Inferior parietal cortex (tissue), 1 donor: ENCODE measurements around the gene HMG20A.

Experiments
- DNase-seq: peaks from one replicate; pipeline ENCODE4 v3.0.0-alpha.2; 2016; ENCODE audit errors: extremely low spot score

Gene HMG20A

DNA sequence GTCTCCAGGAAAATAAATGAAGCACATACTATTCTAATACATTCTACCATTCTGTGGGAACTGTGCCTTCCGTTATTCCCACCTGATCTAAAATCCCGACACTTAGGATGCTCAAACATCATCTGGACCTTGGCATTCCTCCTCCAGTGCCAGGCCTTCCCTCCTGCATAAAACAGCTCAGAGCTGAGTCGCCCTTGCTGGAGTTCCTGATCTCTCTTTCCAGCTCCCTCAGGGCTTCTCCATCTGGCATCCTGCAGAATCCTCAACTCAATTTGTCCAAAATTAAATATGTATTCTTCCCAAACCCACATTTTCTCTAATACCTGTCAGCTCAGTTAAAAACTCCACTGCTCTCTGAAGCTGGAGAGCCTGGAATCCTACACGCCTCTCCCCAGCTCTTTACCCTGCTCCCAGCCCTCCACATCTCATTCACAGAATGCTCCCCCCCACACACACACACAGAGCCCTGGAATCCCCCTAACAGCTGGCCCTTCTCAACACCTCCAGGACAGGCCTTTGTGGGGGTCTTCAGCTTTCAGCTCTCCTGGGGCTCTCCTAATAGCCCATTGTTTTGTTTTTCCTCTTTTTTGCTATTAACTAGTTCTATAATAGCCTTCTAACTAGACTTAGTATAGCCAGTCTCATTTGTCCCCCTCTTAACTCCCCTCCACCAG lies 78.5 kb downstream of the HMG20A start:
- DNase-seq = no peak

DNA sequence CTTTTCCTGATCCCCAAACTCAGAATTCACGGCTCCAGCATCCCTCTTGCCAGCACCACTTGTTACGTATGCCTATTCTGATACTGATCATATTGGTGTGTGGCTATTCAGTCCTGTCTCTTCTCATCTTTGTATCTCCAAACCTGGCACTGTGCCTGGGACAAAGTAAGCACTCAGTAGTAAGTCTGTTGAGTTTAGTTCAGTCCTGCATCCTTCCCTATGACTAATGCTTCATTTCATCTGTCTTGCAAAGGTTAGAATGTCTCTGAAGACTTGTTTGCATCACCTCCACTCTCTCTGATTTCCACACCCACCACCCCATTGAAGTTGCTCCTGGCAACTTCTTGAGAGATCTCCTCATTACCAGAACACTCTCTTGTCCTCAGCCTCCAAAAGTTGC lies 80.3 kb downstream of the HMG20A start:
- DNase-seq = no peak

DNA sequence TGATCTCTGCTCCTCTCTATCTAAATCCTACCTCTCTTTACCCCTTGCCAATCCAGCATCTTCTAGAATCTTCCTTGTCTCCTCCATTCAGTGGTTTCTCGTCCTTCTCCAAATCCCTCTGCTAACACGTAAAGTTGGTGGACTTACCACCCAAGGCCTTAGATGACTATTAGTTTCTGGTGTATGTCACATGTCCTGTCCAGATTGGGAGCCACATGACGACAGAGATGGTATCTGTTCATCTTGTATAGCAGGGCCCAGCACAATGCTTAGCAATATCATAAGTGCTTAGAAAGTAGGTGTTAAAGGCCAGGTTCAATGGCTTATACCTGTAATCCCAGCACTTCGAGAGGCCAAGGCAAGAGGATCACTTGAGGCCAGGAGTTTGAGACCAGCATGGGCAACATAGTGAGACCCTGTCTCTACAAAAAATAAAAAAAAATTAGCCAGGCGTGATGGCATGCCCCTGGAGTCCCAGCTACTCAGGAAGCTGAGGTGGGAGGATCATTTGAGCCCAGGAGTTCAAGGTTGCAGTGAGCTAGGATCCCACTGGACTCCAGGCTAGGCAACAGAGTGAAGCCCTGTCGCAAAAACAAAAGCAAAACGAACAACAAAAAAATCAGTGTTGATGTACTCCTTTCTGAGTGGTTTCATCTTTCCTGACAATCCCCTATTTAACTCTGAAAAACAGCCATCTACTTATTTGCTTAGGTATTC lies 81.8 kb downstream of the HMG20A start:
- no peak for DNase-seq

DNA sequence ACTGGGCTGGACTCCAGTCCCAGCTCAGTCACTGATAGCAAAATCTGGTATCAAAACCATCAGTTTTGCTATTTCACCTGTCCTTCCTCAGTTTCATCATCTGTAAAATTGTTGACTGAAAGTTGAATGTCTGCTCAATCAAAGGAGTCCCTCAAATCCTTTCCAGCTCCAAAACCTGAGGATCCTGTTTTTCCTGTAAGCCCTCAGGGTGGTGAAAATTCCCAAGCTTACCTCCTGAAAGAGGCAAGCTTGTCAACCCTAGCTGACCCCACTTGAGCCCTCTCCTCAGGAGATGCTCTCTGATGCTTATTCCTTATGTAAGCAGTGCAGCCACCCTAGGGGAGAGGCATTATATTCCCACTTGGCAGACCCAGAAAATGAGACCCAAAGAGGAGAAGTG lies 82.6 kb downstream of the HMG20A start:
- no peak for DNase-seq

DNA sequence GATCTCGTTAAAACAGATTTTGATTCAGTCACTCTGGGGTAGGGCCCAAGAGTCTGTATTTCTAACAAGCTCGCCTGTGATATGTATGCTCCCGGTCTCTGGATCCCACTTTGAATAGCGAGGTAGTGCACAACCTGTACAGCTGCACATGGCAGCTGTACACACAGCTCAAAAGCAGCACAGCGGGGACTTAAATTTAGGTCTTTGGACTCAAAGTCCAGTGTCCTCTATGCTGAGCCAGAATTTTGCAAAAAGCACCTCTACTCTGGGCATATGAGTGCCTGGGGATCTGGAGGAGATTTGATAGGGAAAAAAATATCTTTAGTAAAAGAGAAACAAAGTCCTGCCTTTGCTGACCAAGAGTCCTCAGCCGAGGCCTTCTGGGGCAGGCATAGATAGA lies 83.1 kb downstream of the HMG20A start:
- DNase-seq = no peak

DNA sequence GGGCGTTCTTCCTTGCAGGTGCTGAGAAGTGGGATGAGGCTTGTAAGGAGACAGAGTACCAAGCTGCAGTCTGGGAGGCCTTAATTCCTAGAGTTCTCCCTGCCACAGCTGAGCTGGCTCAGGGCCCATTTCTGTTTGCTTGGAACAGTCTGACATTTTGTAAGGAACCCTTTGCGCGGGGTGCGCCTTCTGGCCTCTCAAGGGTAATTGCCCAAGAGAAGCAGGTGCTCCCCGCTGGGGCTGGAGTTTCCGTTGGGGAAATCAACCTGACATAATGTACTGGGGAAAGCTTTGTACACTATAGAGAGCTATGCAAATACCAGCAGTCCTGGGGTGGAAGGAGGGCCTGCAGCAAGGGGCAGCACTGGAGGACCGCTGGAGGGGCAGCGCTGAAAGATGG lies 83.6 kb downstream of the HMG20A start:
- no peak for DNase-seq

DNA sequence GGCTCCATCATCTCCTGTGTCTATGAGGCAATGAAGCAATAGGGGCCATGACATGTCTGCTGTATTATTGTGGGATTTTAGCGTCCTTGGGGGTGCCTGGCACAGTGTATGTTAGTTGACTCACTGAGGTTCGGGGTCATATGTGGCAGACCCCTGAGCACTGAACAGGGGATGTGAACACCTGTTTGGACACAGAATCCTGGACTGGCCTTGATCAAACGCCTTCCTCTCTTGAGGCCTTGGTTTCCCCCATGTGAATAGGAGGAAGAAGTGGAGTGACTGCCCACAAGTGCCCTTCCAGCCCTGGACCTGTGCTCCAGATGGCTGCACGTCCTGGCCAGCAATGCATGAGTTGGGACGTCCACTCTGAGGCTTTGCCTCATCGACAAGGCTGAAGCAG lies 84.2 kb downstream of the HMG20A start:
- no peak for DNase-seq

DNA sequence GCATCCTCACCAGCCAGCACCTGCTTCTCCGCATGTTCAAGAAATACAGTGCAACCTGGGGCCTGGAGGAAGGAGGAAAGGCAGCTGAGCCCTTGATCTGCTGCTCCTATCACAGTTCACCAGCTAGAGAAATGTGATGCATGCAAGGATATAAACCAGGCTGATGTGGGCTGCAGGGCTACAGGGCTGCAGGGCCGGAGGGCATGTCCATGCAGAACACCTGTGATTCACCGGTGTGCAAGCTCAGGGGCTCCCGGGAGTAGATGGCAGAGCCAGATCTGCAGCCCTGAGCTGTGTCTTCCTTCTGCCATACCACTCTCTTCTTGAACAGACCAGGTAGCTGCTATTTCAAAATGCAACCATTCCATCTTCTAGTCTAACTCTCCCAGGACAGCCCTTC lies 84.9 kb downstream of the HMG20A start:
- no peak for DNase-seq

DNA sequence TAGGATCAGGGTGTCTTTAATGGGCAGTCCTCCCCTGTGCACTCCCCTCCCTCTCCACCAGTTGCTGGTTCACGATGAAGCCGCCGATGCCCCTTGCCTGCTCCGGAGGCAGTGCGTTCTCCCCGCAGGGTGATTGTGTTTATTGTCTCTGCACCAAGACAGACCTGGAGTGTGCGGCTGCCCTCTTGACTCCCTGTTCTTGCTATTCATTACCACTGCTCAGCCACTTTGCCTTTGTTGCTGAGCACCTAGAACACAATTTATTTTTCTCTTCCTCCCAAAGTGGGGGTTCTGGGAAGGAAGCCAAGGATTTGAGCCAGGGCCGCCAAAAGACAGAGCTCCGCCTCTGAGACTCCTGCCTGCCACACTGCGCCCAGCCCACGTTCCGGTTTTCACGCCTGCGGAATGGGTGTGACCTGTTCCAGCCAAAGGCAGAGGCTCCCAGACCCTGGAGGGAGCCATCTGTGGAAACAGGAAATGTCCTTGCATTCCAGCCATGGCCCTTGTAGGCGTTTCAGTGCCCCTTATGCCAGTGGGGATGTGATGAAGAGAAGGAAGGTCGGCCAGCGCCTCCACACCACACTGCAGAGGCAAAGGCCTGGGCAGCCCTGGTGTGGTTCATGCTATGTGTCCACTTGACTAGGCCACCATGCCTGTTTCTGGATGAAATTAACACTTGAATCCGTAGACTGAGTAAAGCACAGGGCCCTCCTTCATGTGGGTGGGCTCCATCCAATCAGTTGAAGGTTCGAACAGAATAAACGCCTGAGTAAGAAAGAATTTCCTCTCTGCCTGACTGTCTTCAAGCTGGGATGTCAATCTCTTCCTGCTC lies 85.8 kb downstream of the HMG20A start:
- peak; percentile 39 for DNase-seq

DNA sequence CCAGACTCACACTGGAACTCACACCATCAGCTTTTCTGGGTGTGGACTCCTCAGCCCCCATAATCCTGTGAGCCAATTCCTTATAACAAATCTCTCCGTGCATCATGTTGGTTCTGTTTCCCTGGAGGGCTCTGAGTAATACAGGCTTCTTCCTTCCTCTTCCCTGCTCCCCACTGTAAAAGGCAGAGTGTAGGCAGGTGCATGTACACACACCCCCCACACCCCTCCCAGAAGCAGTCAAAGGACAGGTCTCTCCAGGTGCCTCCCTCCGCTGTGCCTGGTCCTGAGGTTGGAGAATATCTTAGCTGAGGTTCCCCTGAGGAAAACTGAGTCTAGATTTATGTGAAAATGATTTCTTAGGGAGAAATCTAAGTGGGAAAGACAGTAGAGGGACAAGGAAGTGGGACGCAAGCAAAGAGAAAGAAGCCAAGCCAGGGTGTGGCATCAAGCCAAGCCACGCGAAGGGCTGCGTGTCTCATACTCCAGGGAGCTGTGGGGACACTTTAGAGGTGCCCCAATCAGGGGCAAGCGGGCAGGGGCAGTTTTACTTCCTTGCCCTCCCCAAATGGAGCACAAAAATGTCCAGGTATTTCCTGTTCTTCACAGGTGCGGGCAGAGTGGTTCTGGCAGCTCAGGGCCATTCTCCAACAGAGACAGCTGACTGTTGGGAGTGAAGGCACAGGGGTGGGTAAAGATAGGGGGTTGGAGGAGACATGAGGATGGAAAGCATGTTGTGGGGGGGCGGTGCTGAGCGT lies 86.6 kb downstream of the HMG20A start:
- no peak for DNase-seq

DNA sequence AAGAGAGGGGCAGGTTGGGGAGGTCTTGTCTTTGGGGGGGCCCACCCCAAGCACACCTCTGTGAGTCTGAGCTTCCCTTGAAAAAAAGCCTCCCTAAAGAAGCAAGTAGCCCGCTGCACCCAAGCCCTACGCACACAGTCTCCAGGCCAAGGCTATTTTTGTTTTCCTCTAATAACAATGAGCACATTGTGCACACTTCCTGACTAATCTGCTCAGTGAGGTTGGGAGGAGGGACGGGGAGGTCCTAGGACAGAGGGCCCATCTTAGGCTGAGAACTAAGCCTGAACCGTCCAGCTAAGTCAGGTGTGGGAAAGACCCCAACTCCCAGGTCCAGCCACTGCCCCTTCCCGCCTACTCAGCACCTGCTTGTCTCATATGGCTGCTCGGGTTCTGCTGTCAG lies 87.2 kb downstream of the HMG20A start:
- peak; percentile 75 for DNase-seq

DNA sequence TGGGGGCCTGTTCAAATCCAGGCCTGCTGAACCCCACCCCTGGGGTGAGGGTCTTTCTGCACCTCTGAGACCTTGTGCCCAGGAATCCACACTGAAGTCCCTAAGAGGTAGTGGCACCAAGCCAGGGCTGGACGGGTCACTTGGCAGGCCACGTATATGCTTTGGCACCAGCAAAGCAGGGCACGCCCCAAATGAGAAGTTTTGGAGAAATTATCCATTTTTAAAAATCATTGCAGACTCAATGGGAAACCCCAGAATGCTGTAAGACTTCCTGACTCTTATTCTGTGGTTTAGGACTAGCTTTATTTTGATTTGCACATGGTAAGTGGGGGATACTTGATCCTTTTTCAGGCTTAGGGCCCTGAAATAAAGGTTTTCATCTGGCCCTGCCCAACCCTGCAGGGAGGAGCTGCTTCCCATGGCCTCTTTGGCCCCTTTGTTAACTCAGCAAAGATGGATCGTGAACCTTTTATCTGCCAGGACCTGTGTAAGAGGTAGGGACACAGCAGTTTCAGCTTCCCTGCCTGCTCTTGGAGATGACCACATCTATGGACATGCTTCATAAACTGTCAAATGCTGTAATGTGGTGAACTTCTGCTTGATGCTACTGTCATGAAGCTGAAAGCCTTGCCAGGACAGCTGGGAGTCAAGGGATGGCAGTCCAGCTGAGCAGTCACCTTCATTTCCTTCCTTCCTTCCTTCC lies 88.0 kb downstream of the HMG20A start:
- no peak for DNase-seq

DNA sequence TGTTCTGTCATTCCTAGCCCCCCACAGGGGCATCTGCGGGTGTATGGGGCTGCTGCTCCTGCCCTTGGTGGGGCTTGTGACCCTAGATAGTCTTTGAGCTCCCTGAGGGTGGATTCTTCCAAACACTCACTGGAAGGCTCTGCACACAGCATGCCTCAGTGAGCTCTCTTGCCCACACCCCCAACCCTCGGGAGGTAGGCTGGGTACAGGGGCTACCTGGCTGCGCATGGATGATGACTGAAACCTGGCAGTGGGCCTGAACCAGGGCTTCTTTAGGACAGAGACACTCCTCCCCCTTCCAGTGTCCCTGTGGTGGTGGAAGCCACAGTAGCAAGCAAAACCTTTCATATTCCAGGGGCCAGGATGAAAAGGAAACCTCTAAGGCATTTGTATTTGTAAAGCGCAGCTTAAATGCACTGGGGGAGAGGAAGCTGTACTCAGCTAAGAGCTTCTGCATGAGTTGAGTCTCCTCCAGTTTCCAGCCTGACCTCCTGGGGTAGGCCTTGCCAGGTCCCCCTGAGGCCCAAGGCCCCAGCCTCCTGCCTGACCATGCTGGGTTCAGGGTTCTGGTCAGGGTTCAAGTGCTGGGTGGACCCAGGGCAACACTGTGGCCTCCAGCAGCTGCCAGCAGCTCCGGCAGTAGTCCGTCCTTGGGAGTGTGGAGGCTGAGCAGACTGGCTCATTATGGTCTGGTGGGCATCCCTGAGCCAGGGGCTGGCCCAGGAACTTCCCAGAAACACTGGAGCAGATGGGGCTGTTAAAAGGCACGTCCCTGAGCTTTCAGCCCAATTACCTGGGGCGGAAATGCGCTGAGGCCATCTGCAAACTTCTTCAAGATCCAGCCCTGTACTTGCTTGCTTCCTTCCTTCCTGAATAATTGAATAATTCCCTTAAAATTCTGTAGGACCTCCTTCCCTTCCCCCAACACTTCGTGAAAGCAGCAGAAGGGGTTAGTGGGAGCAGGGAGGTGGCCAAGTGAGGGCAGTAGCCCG lies 89.7 kb downstream of the HMG20A start:
- no peak for DNase-seq

DNA sequence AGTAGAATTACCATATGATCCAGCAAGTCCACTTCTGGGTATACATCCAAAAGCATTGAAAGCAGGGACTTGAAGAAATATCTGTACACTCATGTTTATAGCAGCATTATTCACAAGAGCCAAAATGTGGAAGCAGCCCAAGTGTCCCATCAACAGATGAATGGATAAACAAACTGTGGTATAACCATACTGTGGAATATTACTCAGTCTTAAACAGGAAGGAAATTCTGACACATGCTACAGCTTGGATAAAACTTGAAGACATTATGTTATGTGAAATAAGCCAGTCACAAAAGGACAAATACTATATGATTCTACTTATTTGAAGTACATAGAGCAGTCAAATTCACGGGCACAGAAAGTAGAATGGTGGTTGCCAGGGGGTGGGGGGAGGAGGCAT lies 91.2 kb downstream of the HMG20A start:
- DNase-seq = no peak

DNA sequence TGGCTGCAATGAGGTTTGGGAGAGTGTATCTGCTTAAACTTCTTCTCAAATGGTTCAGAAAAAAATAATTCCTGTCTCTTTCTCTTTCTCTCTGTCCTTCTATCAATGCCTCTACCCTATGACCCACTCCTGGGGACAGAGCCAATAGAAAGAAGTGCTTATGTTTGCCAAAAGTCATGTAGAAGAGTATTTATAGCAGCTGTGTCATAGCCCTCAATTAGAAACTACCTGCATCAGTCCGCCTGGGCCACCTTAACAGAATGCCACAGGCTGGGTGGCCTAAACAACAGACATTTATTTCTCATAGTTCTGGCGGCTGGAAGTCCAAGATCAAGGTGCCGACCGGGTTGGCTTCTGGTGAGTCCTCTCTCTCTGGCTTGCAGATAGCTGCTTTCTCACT lies 92.5 kb downstream of the HMG20A start:
- no peak for DNase-seq

DNA sequence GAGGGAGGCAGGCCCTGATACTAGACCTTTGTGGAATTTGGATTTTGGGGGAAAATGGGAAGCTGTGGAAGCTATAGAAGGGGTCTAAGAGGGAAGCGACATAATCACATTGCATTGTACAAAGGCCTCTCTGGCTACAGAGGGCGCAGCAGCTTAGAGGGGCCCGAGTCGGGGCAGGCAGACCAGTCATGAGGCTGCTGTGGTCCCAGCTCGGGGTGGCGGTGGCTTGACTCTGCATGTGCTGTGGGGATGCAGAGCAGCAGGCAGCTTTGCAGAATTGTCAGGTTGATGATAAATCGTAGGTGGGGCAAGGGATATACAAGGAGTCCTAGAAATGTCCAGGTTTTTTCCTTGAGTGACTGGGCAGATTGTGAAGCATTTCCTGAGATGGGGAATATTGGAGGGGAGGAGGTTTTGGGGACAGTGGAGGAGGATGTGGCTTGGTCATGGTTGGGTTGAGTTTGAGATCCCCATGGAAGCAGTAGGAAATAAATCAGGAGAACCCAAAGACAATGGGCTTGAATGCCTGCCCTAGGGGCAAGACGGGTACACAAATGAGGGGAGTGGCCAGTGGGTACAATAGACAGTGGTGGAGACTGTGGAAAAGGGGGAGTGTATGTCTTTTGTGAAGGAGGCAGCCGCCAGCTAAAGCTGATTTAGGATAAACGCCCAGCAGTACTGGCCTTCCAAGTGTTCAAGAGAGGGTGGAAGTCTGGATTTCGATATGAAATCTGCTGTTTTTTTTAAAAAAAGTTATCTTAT lies 94.1 kb downstream of the HMG20A start:
- no peak for DNase-seq

DNA sequence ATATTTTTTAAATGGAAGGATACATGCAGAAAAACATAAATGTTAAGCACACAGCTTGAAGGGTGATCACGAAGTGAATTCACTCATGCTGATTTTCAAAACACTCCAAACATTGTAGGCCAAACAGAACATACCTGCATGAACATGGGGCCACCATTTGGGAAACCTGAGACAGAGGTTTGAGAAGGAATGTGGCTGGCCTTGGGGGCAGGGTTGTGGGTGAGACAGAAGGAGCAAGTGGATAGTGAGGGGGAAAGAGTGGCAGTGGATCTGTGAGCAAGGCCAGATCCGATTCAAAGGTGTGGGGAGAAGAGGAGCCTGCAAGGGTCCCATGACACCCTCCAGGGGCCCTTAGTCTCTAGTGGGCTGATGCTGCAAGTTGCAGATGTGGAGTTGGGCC lies 94.9 kb downstream of the HMG20A start:
- no peak for DNase-seq

DNA sequence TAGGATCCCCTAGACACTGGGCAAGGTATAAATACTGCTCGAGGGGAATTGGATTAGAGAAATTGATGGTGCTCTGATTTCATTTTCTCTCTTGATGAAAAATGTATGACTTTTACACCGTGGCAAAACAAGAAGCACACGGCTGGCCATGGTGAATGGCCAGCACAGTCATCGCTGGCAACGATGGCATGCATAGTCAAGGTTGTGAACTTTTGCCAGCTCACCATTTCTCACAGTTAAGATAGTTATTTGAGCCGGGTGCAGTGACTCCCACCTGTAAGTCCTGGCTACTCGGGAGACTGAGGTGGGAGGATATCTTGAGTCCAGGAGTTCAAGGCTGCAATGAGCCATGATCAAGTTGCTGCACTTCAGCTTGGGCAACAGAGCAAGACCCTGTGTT lies 95.4 kb downstream of the HMG20A start:
- no peak for DNase-seq

DNA sequence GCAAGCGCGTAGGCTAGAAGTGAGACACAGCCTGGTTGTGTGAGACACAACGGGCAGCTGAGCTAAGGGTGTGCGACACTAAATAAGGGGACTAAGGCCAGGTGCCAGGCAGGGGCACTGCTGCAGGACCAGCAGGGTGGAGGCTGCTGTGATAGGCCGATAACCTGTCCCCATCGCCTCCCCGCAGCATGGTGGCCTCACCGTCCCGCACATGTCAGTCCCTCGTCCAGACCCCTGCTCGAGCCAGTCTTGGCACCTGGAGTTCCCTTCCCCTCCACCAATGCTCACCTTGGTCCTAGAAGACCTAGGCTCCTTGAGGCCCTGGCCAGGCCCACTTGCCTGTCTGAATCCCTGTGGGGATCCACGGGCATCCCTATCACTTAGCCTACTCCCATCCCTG lies 96.1 kb downstream of the HMG20A start:
- DNase-seq = no peak

DNA sequence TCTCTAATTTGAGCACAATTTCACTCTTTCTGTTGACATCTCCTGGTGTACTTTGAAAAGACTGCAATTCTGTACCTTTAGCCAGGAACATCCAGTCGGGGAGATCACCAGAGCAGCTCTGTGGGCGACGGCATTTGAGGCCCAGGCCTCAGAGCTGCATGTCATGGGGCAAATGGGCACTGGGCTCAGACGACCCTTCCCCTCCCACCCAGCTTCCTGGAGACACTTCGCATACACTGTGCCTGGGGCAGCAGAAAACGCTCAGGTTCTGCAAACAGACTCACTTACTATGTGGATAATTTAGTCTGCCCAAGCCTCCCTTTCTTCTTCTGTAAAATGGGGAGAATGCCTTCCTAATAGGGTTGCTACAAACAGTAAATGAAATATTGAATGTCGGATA lies 96.9 kb downstream of the HMG20A start:
- no peak for DNase-seq
